IMR-90 (cell line): ENCODE results near the gene S1PR5. TPM values are rescaled to one million over a fixed set of nuclear protein-coding genes. Genes with fewer than 3 reads are reported as not detected.
A peak's percentile ranks its signal among the peaks of the same experiment; 100 is the strongest.

Source experiments
- ATAC-seq: fragments of 200-7000 bp; cut with Tn5 transposase; 2 replicates; pipeline ENCODE4 v1.9.1; 2020; ENCODE audit warnings: low read depth, mild to moderate bottlenecking, moderate library complexity
- BruUV-seq: library from RNA; stranded (reverse); fragments of 400-500 nt; replicated peaks from 2 replicates; lab custom pipeline; 2021; lab: Mats Ljungman, UMichigan
- CTCF ChIA-PET: fragments of 300-600 bp; formaldehyde crosslinking; extraction: SDS; loops from one replicate; lab custom pipeline; 2021; ENCODE audit warnings: antibody characterized with exemption; lab: Yijun Ruan, JAX
- POLR2A ChIA-PET: fragments of 300-600 bp; sonication (Branson Sonifier 250); formaldehyde crosslinking; loops from one replicate; lab custom pipeline; 2022; ENCODE audit warnings: antibody characterized with exemption; ENCODE audit not compliant: unreplicated experiment; lab: Charles Lee
- DNase-seq: peaks from one replicate; pipeline ENCODE4 v3.0.0; 2013
- H2AFZ ChIP-seq: replicated peaks from 2 replicates; pipeline ENCODE3; 2013; ENCODE audit warnings: low read length, mild to moderate bottlenecking; ENCODE audit not compliant: poor library complexity
- H2AK5ac ChIP-seq: 2 replicates; pipeline ENCODE4 v1.6.1; 2013; ENCODE audit warnings: low read depth, low read length, inconsistent platforms
- H2AK9ac ChIP-seq: replicated peaks from 2 replicates; pipeline ENCODE3; 2013; ENCODE audit warnings: mild to moderate bottlenecking, low read depth, low read length, moderate library complexity; ENCODE audit not compliant: poor library complexity
- H2BK120ac ChIP-seq: 2 replicates; pipeline ENCODE4 v1.6.1; 2013; ENCODE audit warnings: low read depth, low read length, inconsistent platforms
- H2BK15ac ChIP-seq: 3 replicates; pipeline ENCODE4 v1.6.1; 2013; ENCODE audit warnings: low read depth, low read length, inconsistent platforms
- H2BK20ac ChIP-seq: 2 replicates; pipeline ENCODE4 v1.6.1; 2013; ENCODE audit warnings: low read depth, mild to moderate bottlenecking, inconsistent platforms, low read length, moderate library complexity
- H2BK5ac ChIP-seq: 2 replicates; pipeline ENCODE4 v1.6.1; 2013; ENCODE audit warnings: mild to moderate bottlenecking, low read depth, low read length, inconsistent platforms; ENCODE audit not compliant: poor library complexity, severe bottlenecking
- H3K14ac ChIP-seq: replicated peaks from 2 replicates; pipeline ENCODE4 v1.6.1; 2013; ENCODE audit warnings: low read depth, low read length, inconsistent platforms
- H3K18ac ChIP-seq: 2 replicates; pipeline ENCODE4 v1.6.1; 2013; ENCODE audit warnings: low read depth, low read length, control low read depth
- H3K23ac ChIP-seq: 2 replicates; pipeline ENCODE4 v1.6.1; 2013; ENCODE audit warnings: low read depth, low read length, inconsistent platforms
- H3K27ac ChIP-seq: 2 replicates; pipeline ENCODE4 v1.5.1; 2013; ENCODE audit warnings: mild to moderate bottlenecking, control low read depth, low read length; ENCODE audit not compliant: insufficient read depth
- H3K27me3 ChIP-seq: 2 replicates; pipeline ENCODE4 v1.6.1; 2013; ENCODE audit warnings: low read length; ENCODE audit not compliant: control insufficient read depth, insufficient read depth
- H3K36me3 ChIP-seq: 2 replicates; pipeline ENCODE4 v1.6.1; 2013; ENCODE audit warnings: low read length, mixed read lengths; ENCODE audit not compliant: control insufficient read depth, insufficient read depth
- H3K4ac ChIP-seq: 2 replicates; pipeline ENCODE4 v1.6.1; 2013; ENCODE audit warnings: low read depth, low read length, inconsistent platforms
- H3K4me1 ChIP-seq: 2 replicates; pipeline ENCODE4 v1.6.1; 2013; ENCODE audit warnings: low read length, mixed read lengths; ENCODE audit not compliant: control insufficient read depth, insufficient read depth
- H3K4me2 ChIP-seq: 2 replicates; pipeline ENCODE4 v1.6.1; 2013; ENCODE audit warnings: low read depth, mild to moderate bottlenecking, control low read depth, low read length, moderate library complexity
- H3K4me3 ChIP-seq: 2 replicates; pipeline ENCODE4 v1.5.1; 2013; ENCODE audit warnings: low read depth, mild to moderate bottlenecking, control low read depth, low read length, moderate library complexity; ENCODE audit not compliant: insufficient read depth
- H3K56ac ChIP-seq: 2 replicates; pipeline ENCODE4 v1.6.1; 2013; ENCODE audit warnings: low read length, inconsistent platforms; ENCODE audit not compliant: insufficient read depth; ENCODE audit errors: extremely low read depth
- H3K79me1 ChIP-seq, 2 experiments: 2 replicates each; pipeline ENCODE4 v1.6.1; 2013; ENCODE audit warnings: low read length in 2 of 2, inconsistent platforms in 1 of 2, low read depth in 1 of 2
- H3K9ac ChIP-seq: 2 replicates; pipeline ENCODE4 v1.6.1; 2013; ENCODE audit warnings: low read depth, low read length, control low read depth
- H3K9me1 ChIP-seq: 2 replicates; pipeline ENCODE4 v1.6.1; 2013; ENCODE audit warnings: low read length, inconsistent platforms; ENCODE audit not compliant: insufficient read depth
- H3K9me3 ChIP-seq: 2 replicates; pipeline ENCODE4 v1.6.1; 2013; ENCODE audit warnings: low read length; ENCODE audit not compliant: control insufficient read depth, insufficient read depth
- H4K20me1 ChIP-seq: 2 replicates; pipeline ENCODE4 v1.6.1; 2013; ENCODE audit warnings: low read length, inconsistent platforms; ENCODE audit not compliant: insufficient read depth
- H4K5ac ChIP-seq: 2 replicates; pipeline ENCODE4 v1.6.1; 2013; ENCODE audit warnings: mild to moderate bottlenecking, low read depth, low read length, control low read depth
- H4K8ac ChIP-seq, 2 experiments: 2 replicates each; pipeline ENCODE4 v1.6.1; 2013; ENCODE audit warnings: low read depth in 2 of 2, low read length in 2 of 2, control low read depth in 1 of 2, inconsistent platforms in 1 of 2
- H4K91ac ChIP-seq: 2 replicates; pipeline ENCODE4 v1.6.1; 2013; ENCODE audit warnings: low read depth, low read length, inconsistent platforms; ENCODE audit not compliant: insufficient read depth
- BHLHE40 ChIP-seq: fragments of 150-350 bp; IDR thresholded peaks from 2 replicates; pipeline ENCODE4 v1.6.1; 2016; ENCODE audit warnings: mild to moderate bottlenecking, low read depth, low read length
- CEBPB ChIP-seq: IDR thresholded peaks from 2 replicates; pipeline ENCODE4 v1.6.1; 2012; ENCODE audit warnings: low read depth, low read length, improper control_type of control experiment
- CHD1 ChIP-seq: IDR thresholded peaks from 2 replicates; pipeline ENCODE4 v1.6.1; 2012; ENCODE audit warnings: low read depth, low read length, improper control_type of control experiment
- CTCF ChIP-seq: conservative IDR thresholded peaks from 2 replicates; pipeline ENCODE4 v1.5.1; 2012; ENCODE audit warnings: mild to moderate bottlenecking, low read depth, low read length, improper control_type of control experiment
- FOS ChIP-seq: fragments of 150-350 bp; IDR thresholded peaks from 2 replicates; pipeline ENCODE4 v1.6.1; 2016; ENCODE audit warnings: low read depth, low read length
- MXI1 ChIP-seq: IDR thresholded peaks from 2 replicates; pipeline ENCODE4 v1.6.1; 2012; ENCODE audit warnings: low read depth, mild to moderate bottlenecking, low read length, moderate library complexity, borderline replicate concordance
- NFE2L2 ChIP-seq: fragments of 150-350 bp; IDR thresholded peaks from 2 replicates; pipeline ENCODE4 v1.6.1; 2016; ENCODE audit warnings: low read depth, mild to moderate bottlenecking, low read length
- POLR2A ChIP-seq: IDR thresholded peaks from 2 replicates; pipeline ENCODE4 v1.6.1; 2012; ENCODE audit warnings: mild to moderate bottlenecking, low read depth, low read length
- RAD21 ChIP-seq: IDR thresholded peaks from 2 replicates; pipeline ENCODE4 v1.6.1; 2012; ENCODE audit warnings: low read length, improper control_type of control experiment
- RCOR1 ChIP-seq: IDR thresholded peaks from 2 replicates; pipeline ENCODE4 v1.6.1; 2012; ENCODE audit warnings: mild to moderate bottlenecking, low read length, improper control_type of control experiment; ENCODE audit not compliant: insufficient replicate concordance
- RFX5 ChIP-seq: IDR thresholded peaks from 2 replicates; pipeline ENCODE4 v1.8.0; 2012; ENCODE audit warnings: low read depth, mild to moderate bottlenecking, low read length, moderate library complexity
- SMC3 ChIP-seq: fragments of 150-350 bp; IDR thresholded peaks from 2 replicates; pipeline ENCODE4 v1.6.1; 2016; ENCODE audit warnings: low read depth, mild to moderate bottlenecking, antibody characterized with exemption, low read length, moderate library complexity
- WGBS, 2 experiments: methylation state at CpG; one replicate each; pipeline versions ENCODE4 v1.1.5 to v1.1.7; 2013; ENCODE audit warnings: missing lambda C conversion rate in 2 of 2; ENCODE audit not compliant: insufficient read length in 1 of 2; ENCODE audit errors: extremely low coverage in 2 of 2; 5-methylcytosine and 5-hydroxymethylcytosine counted together
- dilution Hi-C: fragments of 300-500 bp; cut with HindIII; formaldehyde crosslinking; loops from one replicate; pipeline ENCODE4 v1.14.3; 2018; ENCODE audit warnings: low sequenced_read_pairs; ENCODE audit not compliant: unreplicated experiment
- in situ Hi-C: fragments of 300-500 bp; cut with MboI; formaldehyde crosslinking; loops from 3 replicates; pipeline ENCODE4 v1.14.3; 2019; ENCODE audit warnings: low sequenced_read_pairs, inconsistent platforms, mixed read lengths
- intact Hi-C: fragments of 100-400 bp; cut with micrococcal nuclease; formaldehyde crosslinking; loops from 2 replicates; pipeline ENCODE4 v1.10.0; 2022
- polyA plus RNA-seq, 3 experiments: library from polyadenylated mRNA; depleted of rRNA; stranded (reverse); fragments of >200 nt; gene quantifications; 2 replicates each; pipeline ENCODE4 v1.2.3, GENCODE V29; 2012; ENCODE audit warnings: low replicate concordance in 1 of 3
- total RNA-seq: library from RNA; depleted of rRNA; stranded (reverse); fragments of >200 nt; gene quantifications from 2 replicates; pipeline ENCODE4 v1.2.3, GENCODE V29; 2012
- TF ChIP-seq, protein P1 (sequence below): fragments of 150-350 bp; IDR thresholded peaks from 2 replicates; pipeline ENCODE4 v1.6.1; 2016; ENCODE audit warnings: low read depth, mild to moderate bottlenecking, low read length, moderate library complexity, borderline replicate concordance

S1PR5 gene
- total and polyA plus RNA-seq, 2 of the 4 experiments (the other 2 are of a cell fraction) = 0.36 to 0.55 TPM

DNA sequence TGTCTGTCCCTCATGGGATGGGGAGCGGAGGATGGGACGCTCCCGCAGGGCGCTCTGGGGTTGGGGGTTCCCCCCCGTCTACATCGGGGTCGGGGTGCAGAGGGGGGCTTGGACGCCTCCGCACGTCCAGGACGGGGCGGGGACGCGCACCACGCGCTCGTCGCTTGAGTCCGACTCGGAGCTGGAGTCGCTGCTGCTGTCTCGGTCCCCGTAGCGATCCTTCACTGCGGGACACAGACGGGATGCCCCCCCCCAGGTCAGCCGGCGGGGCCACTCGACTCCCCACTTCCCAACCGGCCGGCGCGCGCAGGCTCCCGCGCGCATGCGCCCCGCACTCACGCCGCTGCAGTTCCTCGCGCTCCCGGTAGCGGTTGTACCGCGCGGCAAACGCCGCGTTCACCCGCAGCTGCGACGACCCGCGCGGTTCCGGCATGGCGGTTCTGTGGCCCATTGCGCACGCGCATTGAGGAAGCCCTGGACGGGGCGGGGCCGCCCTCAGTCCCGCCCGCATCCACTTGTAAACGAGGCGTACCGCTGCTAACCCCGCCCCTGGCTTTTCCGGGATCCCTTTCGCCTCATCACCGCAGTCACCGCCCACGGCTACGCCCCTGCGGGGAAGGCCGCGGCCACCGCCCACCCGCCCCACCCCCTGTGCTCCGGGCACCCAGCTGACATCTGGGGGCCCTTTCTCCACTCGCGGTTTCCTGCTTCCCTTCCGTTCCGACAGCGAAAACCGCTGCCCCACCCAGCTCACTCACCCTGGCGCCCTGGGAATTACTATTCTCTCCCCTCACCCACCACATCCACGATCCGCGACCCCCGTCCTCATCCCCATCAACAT, 48.5 kb upstream of the S1PR5 start, which contains the start of gene KRI1:
KRI1 (minus strand) TSS at position 444 of the 841 bp plus-strand sequence; CDS start at position 433, 11 bp downstream.
- peak within 1 kb of the TSS; percentile 61 for H3K4me3 ChIP-seq
- H3K27ac ChIP-seq = peak within 1 kb of the TSS; percentile 75
- H4K5ac ChIP-seq = peak within 1 kb of the TSS; percentile 40
- H2AK9ac ChIP-seq = peak within 1 kb of the TSS; percentile 94
- peak within 1 kb of the TSS; percentile 59 for H2BK5ac ChIP-seq
- no peak within 1 kb of the TSS; the same call in 2 of the 3 replicates for H2BK15ac ChIP-seq
- dilution Hi-C loops (no loop called here), intact Hi-C loops (loop anchor here (2.0 kb wide), 1 partner anchor 63 kb away; the partner anchor contains the start of gene KEAP1), in situ Hi-C loops (no loop called here)
- BruUV-seq = TSS peak; percentile 75
- H3K36me3 ChIP-seq = peaks cover 6% of the 10 kb centered on the region; the same call in 1 of the 2 replicates
- H4K91ac ChIP-seq = peak within 1 kb of the TSS; percentile 70
- H4K20me1 ChIP-seq = no peaks in the 10 kb centered on the region
- H3K27me3 ChIP-seq = no peaks in the 10 kb centered on the region
- H2AK5ac ChIP-seq = peak within 1 kb of the TSS; percentile 90
- 0 out of 2 replicates have a peak, but pooled peaks cover 4% of the 10 kb centered on the region for H3K9me1 ChIP-seq
- ChIA-PET POLR2A (interaction anchor here (0.5 to 0.7 kb wide), 4 partner anchors 60 to 607 kb away, joined by 3 to 5 read pairs (median 3); no protein-coding TSS in a partner anchor), CTCF (interaction anchor here (0.5 kb wide), 1 partner anchor 40 kb away, joined by 8 read pairs; no protein-coding TSS in a partner anchor)
- H3K9ac ChIP-seq = peak within 1 kb of the TSS; percentile 66
- WGBS, 2 experiments = 3% methylated on average over 35 of the region's 94 CpGs; no CpG with 5 or more reads in 1 of the 2 experiments
- no peak within 1 kb of the TSS for H2BK20ac ChIP-seq
- H3K56ac ChIP-seq = peak within 1 kb of the TSS; percentile 66; the same call in 1 of the 2 replicates
- H3K14ac ChIP-seq = peak within 1 kb of the TSS; percentile 77
- H3K23ac ChIP-seq = peak within 1 kb of the TSS; percentile 73
- H3K79me1 ChIP-seq = peaks cover 26 to 51% of the 10 kb centered on the region in 2 experiments
- peak within 1 kb of the TSS; percentile 93 for H2AFZ ChIP-seq
- H2BK120ac ChIP-seq = peak within 1 kb of the TSS; percentile 14; the same call in 1 of the 2 replicates
- no peaks in the 10 kb centered on the region for H3K9me3 ChIP-seq
- H3K4me2 ChIP-seq = peak within 1 kb of the TSS; percentile 85
- peak; percentile 76 for ATAC-seq
- peak within 1 kb of the TSS; percentile 63 for H3K4ac ChIP-seq
- peak within 1 kb of the TSS; percentile 36; the same call in 1 of the 2 replicates for H3K18ac ChIP-seq
- peak; percentile 95 for DNase-seq
- H3K4me1 ChIP-seq = peaks cover 2% of the 10 kb centered on the region
- H4K8ac ChIP-seq = peak within 1 kb of the TSS; percentile 39 to 81; a peak in 3 of 4 replicates
- TF ChIP-seq, protein P1, sequence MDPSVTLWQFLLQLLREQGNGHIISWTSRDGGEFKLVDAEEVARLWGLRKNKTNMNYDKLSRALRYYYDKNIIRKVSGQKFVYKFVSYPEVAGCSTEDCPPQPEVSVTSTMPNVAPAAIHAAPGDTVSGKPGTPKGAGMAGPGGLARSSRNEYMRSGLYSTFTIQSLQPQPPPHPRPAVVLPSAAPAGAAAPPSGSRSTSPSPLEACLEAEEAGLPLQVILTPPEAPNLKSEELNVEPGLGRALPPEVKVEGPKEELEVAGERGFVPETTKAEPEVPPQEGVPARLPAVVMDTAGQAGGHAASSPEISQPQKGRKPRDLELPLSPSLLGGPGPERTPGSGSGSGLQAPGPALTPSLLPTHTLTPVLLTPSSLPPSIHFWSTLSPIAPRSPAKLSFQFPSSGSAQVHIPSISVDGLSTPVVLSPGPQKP = no peak
- TF ChIP-seq RAD21 (peak; percentile 14; the same call in 1 of the 2 replicates), POLR2A (0 out of 2 replicates have a peak, but pooled peaks have one; percentile 40), SMC3 (no peak), BHLHE40 (no peak), RFX5 (no peak), NFE2L2 (no peak), CEBPB (no peak), MXI1 (peak; percentile 68; the same call in 1 of the 2 replicates), RCOR1 (no peak), FOS (no peak), CTCF (peak; percentile 49), CHD1 (no peak)
